ENCODE data around the gene PALM2AKAP2.

PALM2AKAP2 gene

DNA sequence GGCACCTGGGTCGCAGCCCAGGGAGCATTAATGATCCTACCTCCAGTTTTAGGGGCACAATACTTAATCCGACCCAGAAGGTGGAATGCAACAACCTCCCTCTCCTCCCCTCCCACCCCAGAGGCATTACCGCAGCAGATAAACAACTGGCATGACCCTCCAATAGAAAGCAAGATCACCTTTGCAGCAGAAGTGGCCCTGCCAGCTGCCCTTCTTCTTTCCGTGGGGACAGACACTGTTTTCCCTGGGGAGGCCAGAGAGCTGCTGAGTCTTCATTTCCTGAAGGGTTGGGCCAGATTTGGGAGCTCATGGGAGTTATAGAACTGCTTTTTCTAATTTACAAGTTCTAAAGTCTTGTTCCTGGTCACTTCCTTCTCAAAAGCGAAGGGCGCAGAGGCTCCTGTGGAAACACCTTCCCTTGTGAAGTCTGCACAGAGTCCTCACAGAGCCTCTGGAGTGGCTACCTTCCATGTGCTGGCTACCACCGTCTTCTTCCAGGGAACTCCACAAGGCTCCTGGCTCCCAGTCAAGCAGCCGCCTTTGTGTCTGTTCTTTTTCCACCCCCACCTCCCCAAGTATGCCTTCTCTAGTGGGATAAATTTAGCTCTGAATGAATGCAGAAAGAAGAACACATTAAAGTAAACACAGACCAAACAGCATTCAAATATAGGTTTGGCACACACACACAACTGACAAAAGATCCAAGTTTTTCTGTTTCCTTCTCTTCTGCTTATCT, 8.0 kb upstream of the PALM2AKAP2 start:
- no peak overlapping the region for H2AFZ ChIP-seq (ENCODE audit: low read depth, low read length)
- no peaks in the 10 kb centered on the region for H4K20me1 ChIP-seq (ENCODE audit: insufficient read depth, low read length)
- ATAC-seq (ENCODE audit: insufficient read depth, low read depth): no peak
- no peak overlapping the region for H3K27ac ChIP-seq (ENCODE audit: low read length)
- no peak for DNase-seq
- H3K9ac ChIP-seq (ENCODE audit: low read depth, low read length): no peak overlapping the region
- no peak overlapping the region for H3K4me3 ChIP-seq (ENCODE audit: low read depth in 1 of 2, low read length in 2 of 2)
- TF ChIP-seq, protein P1, sequence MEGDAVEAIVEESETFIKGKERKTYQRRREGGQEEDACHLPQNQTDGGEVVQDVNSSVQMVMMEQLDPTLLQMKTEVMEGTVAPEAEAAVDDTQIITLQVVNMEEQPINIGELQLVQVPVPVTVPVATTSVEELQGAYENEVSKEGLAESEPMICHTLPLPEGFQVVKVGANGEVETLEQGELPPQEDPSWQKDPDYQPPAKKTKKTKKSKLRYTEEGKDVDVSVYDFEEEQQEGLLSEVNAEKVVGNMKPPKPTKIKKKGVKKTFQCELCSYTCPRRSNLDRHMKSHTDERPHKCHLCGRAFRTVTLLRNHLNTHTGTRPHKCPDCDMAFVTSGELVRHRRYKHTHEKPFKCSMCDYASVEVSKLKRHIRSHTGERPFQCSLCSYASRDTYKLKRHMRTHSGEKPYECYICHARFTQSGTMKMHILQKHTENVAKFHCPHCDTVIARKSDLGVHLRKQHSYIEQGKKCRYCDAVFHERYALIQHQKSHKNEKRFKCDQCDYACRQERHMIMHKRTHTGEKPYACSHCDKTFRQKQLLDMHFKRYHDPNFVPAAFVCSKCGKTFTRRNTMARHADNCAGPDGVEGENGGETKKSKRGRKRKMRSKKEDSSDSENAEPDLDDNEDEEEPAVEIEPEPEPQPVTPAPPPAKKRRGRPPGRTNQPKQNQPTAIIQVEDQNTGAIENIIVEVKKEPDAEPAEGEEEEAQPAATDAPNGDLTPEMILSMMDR (IDR thresholded peaks at IDR 0.05; ENCODE audit: borderline replicate concordance, extremely low read depth, low read length, poor library complexity, severe bottlenecking): no peak
- no peak for TF ChIP-seq EZH2 (IDR thresholded peaks at IDR 0.05; ENCODE audit: borderline replicate concordance, low read depth, low read length, severe bottlenecking)
- H3K4me2 ChIP-seq (ENCODE audit: insufficient read depth, low read length): no peak overlapping the region
- no peaks in the 10 kb centered on the region for H3K4me1 ChIP-seq (ENCODE audit: insufficient read depth, low read length)
- peaks cover 5% of the 10 kb centered on the region for H3K27me3 ChIP-seq (ENCODE audit: insufficient read depth, low read length, poor library complexity)
- H3K79me2 ChIP-seq (ENCODE audit: insufficient read depth, low read length): no peaks in the 10 kb centered on the region
- no peaks in the 10 kb centered on the region for H3K9me3 ChIP-seq (ENCODE audit: insufficient read depth, low read length, severe bottlenecking)
- no peaks in the 10 kb centered on the region for H3K36me3 ChIP-seq (ENCODE audit: insufficient read depth, low read length)

DNA sequence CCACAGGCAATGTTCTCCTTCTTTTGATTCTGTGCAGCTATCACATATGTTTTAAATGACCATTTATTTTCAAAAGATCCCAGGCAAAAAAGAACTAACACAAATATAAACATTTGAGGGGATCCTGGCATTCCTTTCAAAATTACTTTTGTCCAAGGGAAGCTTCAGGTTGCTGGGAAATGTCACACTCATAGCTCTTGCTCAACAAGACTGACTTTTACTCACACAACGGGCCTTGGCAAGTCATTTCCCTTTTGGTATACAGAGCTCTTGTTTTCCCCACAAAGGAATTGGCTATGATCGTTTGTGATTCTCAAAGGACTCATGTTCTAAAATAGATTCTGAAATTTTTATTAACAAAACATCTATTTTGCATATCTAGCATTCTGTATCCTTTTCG, 4.5 kb upstream of the PALM2AKAP2 start:
- ATAC-seq (ENCODE audit: insufficient read depth, low read depth) (no peak), DNase-seq (no peak)
- Histone ChIP-seq H3K27ac (ENCODE audit: low read length) (no peak overlapping the region), H2AFZ (ENCODE audit: low read depth, low read length) (no peak overlapping the region), H3K9ac (ENCODE audit: low read depth, low read length) (no peak overlapping the region), H4K20me1 (ENCODE audit: insufficient read depth, low read length) (no peaks in the 10 kb centered on the region), H3K4me3 (ENCODE audit: low read depth in 1 of 2, low read length in 2 of 2) (no peak overlapping the region), H3K79me2 (ENCODE audit: insufficient read depth, low read length) (no peaks in the 10 kb centered on the region), H3K36me3 (ENCODE audit: insufficient read depth, low read length) (no peaks in the 10 kb centered on the region), H3K4me1 (ENCODE audit: insufficient read depth, low read length) (no peaks in the 10 kb centered on the region), H3K9me3 (ENCODE audit: insufficient read depth, low read length, severe bottlenecking) (no peaks in the 10 kb centered on the region), H3K27me3 (ENCODE audit: insufficient read depth, low read length, poor library complexity) (no peaks in the 10 kb centered on the region), H3K4me2 (ENCODE audit: insufficient read depth, low read length) (no peak overlapping the region)
- TF ChIP-seq, protein P1 (IDR thresholded peaks at IDR 0.05; ENCODE audit: borderline replicate concordance, extremely low read depth, low read length, poor library complexity, severe bottlenecking): no peak
- TF ChIP-seq EZH2 (IDR thresholded peaks at IDR 0.05; ENCODE audit: borderline replicate concordance, low read depth, low read length, severe bottlenecking): no peak

DNA sequence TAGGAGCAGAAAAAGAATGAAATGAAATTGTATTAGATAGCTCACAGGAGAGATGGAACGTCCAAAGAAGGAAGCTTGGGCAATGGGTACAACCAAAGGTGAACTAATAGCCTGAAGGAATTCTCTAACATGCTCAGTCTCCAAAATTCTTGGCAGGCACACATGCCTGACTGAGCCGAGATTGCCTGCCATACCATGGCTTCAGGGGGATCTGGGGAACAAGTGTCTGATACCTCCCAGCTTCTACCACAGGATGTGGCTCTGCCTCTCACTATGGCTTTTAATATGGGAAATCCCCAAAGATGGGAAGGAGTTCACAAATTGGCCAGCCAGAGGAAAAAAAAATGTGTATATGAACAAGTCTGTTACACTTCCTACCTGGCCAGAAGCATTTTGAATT, 3.6 kb upstream of the PALM2AKAP2 start:
- Histone ChIP-seq H3K79me2 (ENCODE audit: insufficient read depth, low read length) (no peaks in the 10 kb centered on the region), H2AFZ (ENCODE audit: low read depth, low read length) (no peak overlapping the region), H3K27ac (ENCODE audit: low read length) (no peak overlapping the region), H3K4me3 (ENCODE audit: low read depth in 1 of 2, low read length in 2 of 2) (no peak overlapping the region), H3K27me3 (ENCODE audit: insufficient read depth, low read length, poor library complexity) (no peaks in the 10 kb centered on the region), H3K36me3 (ENCODE audit: insufficient read depth, low read length) (no peaks in the 10 kb centered on the region), H4K20me1 (ENCODE audit: insufficient read depth, low read length) (no peaks in the 10 kb centered on the region), H3K9me3 (ENCODE audit: insufficient read depth, low read length, severe bottlenecking) (no peaks in the 10 kb centered on the region), H3K9ac (ENCODE audit: low read depth, low read length) (no peak overlapping the region), H3K4me2 (ENCODE audit: insufficient read depth, low read length) (no peak overlapping the region), H3K4me1 (ENCODE audit: insufficient read depth, low read length) (no peaks in the 10 kb centered on the region)
- ATAC-seq (ENCODE audit: insufficient read depth, low read depth) (no peak), DNase-seq (no peak)
- TF ChIP-seq EZH2 (IDR thresholded peaks at IDR 0.05; ENCODE audit: borderline replicate concordance, low read depth, low read length, severe bottlenecking): no peak
- TF ChIP-seq, protein P1 (IDR thresholded peaks at IDR 0.05; ENCODE audit: borderline replicate concordance, extremely low read depth, low read length, poor library complexity, severe bottlenecking): no peak
